Left lung (tissue), 10 donors: ENCODE data around the gene PDYN. TPM values are rescaled to one million over a fixed set of nuclear protein-coding genes. Genes with fewer than 3 reads are reported as not detected.
A peak's percentile ranks its signal among the peaks of the same experiment; 100 is the strongest.

Experiments used
- ATAC-seq: fragments of 200-7000 bp; cut with Tn5 transposase; one replicate; pipeline ENCODE4 v1.9.1; 2020; ENCODE audit warnings: moderate library complexity
- DNase-seq, 4 donors: peaks; one replicate each; pipeline ENCODE4 v3.0.0-alpha.2; 2013 to 2020
- H3K27ac ChIP-seq, 2 donors: fragments of 200-600 bp; sonication (generic) in 1 of 2; one replicate each; pipeline versions ENCODE4 v1.5.0 to v1.8.0; 2020 to 2021
- H3K27me3 ChIP-seq, 2 donors: fragments of 200-600 bp; sonication (generic) in 1 of 2; one replicate each; pipeline versions ENCODE4 v1.5.0 to v1.8.0; 2020 to 2021
- H3K36me3 ChIP-seq, 2 donors: fragments of 200-600 bp; sonication (generic) in 1 of 2; one replicate each; pipeline versions ENCODE4 v1.5.0 to v1.8.0; 2020 to 2021
- H3K4me1 ChIP-seq, 2 donors: fragments of 200-600 bp; one replicate each; pipeline ENCODE4 v1.8.0; 2021
- H3K4me3 ChIP-seq, 2 donors: fragments of 200-600 bp; sonication (generic) in 1 of 2; one replicate each; pipeline versions ENCODE4 v1.5.0 to v1.8.0; 2020 to 2021; ENCODE audit warnings: mild to moderate bottlenecking in 1 of 2
- H3K9me3 ChIP-seq, 2 donors: fragments of 200-600 bp; sonication (generic) in 1 of 2; one replicate each; pipeline versions ENCODE4 v1.5.0 to v1.8.0; 2020 to 2021
- intact Hi-C, 2 donors: fragments of 100-400 bp; cut with DNase I; formaldehyde crosslinking; loops; one replicate each; pipeline versions ENCODE4 v1.11.2 to v1.14.2; 2022
- polyA plus RNA-seq, 6 donors: library from polyadenylated mRNA; unstranded; fragments of 120-200 nt; gene quantifications; one replicate each; pipeline ENCODE4 v1.2.1, GENCODE V29; 2013; ENCODE audit not compliant: insufficient read length in 6 of 6
- total RNA-seq, 2 donors: library from RNA; stranded (reverse); fragmentation: NEBNext Ultra II Directional; extraction: Animal tissue kit (Norgen Biotek cat#: 25700); gene quantifications; one replicate each; pipeline ENCODE4 v1.2.1, GENCODE V29; 2021
- TF ChIP-seq, protein P1 (sequence below), 2 donors: fragments of 200-600 bp; sonication (generic) in 1 of 2; IDR thresholded peaks; one replicate each; pipeline versions ENCODE4 v1.5.0 to v1.8.0; 2021; ENCODE audit warnings: antibody characterized with exemption in 2 of 2
- donor health status: DM: no; HTN: yes; CAD: no.
- donor health status: DM: no; HTN: no; CAD: no.

The PDYN gene
- total and polyA plus RNA-seq, 8 donors, result not detected

- no peak for ATAC-seq
- no peak for DNase-seq
Measured at GRCh38 chr20:1964061-1964460, 29.8 kb downstream of the PDYN start.

GRCh38 chr20:1961374-1961773 is 32.5 kb downstream of the PDYN start:
- intact Hi-C loops, result loop anchor here in 1 of 2 donors (5.0 kb wide), 1 partner anchor 211 kb away; no protein-coding TSS in a partner anchor
- H3K4me3 ChIP-seq, result no peak overlapping the region
- TF ChIP-seq, protein P1, sequence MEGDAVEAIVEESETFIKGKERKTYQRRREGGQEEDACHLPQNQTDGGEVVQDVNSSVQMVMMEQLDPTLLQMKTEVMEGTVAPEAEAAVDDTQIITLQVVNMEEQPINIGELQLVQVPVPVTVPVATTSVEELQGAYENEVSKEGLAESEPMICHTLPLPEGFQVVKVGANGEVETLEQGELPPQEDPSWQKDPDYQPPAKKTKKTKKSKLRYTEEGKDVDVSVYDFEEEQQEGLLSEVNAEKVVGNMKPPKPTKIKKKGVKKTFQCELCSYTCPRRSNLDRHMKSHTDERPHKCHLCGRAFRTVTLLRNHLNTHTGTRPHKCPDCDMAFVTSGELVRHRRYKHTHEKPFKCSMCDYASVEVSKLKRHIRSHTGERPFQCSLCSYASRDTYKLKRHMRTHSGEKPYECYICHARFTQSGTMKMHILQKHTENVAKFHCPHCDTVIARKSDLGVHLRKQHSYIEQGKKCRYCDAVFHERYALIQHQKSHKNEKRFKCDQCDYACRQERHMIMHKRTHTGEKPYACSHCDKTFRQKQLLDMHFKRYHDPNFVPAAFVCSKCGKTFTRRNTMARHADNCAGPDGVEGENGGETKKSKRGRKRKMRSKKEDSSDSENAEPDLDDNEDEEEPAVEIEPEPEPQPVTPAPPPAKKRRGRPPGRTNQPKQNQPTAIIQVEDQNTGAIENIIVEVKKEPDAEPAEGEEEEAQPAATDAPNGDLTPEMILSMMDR (IDR thresholded peaks at IDR 0.05), result no peak

More at GRCh38 chr20:1964061-1964460, 29.8 kb downstream of the PDYN start:
- peaks cover 0 to 29% of the 10 kb centered on the region in 2 donors for H3K4me1 ChIP-seq
- H3K36me3 ChIP-seq, result no peaks in the 10 kb centered on the region
- no peaks in the 10 kb centered on the region for H3K9me3 ChIP-seq
- TF ChIP-seq, protein P1 (IDR thresholded peaks at IDR 0.05), result no peak
- H3K4me3 ChIP-seq, result no peak overlapping the region
- intact Hi-C loops, result loop anchor here in 1 of 2 donors (5.0 kb wide), 1 partner anchor 208 kb away; no protein-coding TSS in a partner anchor
- H3K27ac ChIP-seq, result peak overlapping the region in 1 of 2 donors; percentile 84
- peaks cover 0 to 31% of the 10 kb centered on the region in 2 donors for H3K27me3 ChIP-seq

DNA sequence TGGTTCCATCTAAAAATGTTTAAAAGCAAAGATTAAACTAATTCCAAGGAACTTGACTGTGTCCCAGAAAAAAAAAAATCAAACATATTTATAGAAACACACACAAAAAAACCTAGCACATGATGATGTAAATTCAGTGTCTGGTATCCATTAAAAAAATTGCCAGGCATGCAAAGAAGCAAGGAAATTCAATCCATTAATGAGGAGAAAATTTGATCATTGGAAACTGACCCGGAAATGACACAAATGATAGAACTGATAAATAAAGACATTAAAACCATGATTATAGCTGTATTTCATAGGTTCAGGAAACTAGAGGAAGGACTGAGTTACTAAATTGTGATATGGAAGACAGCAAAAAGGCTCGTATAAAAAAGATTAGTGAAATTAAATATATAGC is 34.7 kb downstream of the PDYN start:
- no peaks in the 10 kb centered on the region for H3K9me3 ChIP-seq
- H3K4me3 ChIP-seq, result no peak overlapping the region
- no peaks in the 10 kb centered on the region for H3K36me3 ChIP-seq
- ATAC-seq, result no peak
- TF ChIP-seq, protein P1 (IDR thresholded peaks at IDR 0.05), result no peak
- H3K27me3 ChIP-seq, result peaks cover 0 to 31% of the 10 kb centered on the region in 2 donors
- H3K4me1 ChIP-seq, result peaks cover 0 to 20% of the 10 kb centered on the region in 2 donors
- no peak overlapping the region for H3K27ac ChIP-seq
- intact Hi-C loops, result no loop called here
- DNase-seq, result no peak

More at GRCh38 chr20:1961374-1961773, 32.5 kb downstream of the PDYN start:
- peaks cover 0 to 46% of the 10 kb centered on the region in 2 donors for H3K27me3 ChIP-seq
- no peaks in the 10 kb centered on the region for H3K36me3 ChIP-seq
- ATAC-seq, result no peak
- no peak overlapping the region for H3K27ac ChIP-seq
- no peak for DNase-seq
- H3K4me1 ChIP-seq, result peaks cover 0 to 29% of the 10 kb centered on the region in 2 donors
- no peaks in the 10 kb centered on the region for H3K9me3 ChIP-seq

GRCh38 chr20:1958426-1958825 is 35.4 kb downstream of the PDYN start:
- Histone ChIP-seq H3K36me3 (no peaks in the 10 kb centered on the region), H3K27ac (no peak overlapping the region), H3K4me3 (no peak overlapping the region), H3K9me3 (no peaks in the 10 kb centered on the region), H3K27me3 (peaks cover 0 to 31% of the 10 kb centered on the region in 2 donors), H3K4me1 (peaks cover 0 to 20% of the 10 kb centered on the region in 2 donors)
- no peak for ATAC-seq
- no peak for DNase-seq
- TF ChIP-seq, protein P1 (IDR thresholded peaks at IDR 0.05), result no peak
- intact Hi-C loops, result no loop called here

DNA sequence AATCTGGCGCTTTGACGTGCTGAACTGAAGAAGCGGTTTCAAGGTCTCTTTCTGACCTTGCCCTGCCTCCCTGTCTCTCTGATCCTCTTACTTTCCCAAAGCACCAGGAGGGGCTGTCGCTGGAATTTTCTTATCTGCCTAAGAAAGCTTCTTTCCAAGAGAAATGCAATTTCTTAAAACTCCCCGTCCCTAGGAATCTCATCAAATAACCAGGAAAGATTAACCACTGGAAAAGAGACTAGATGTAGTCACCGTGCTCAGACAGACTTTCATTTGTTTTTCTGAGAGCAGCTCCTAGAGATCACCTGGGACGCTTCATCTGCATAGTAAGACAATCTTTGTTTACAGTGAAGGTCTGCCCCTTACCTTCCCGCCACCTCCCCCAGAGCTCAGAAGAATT is 38.6 kb downstream of the PDYN start:
- ATAC-seq (no peak), DNase-seq (no peak)
- Histone ChIP-seq H3K27ac (no peak overlapping the region), H3K9me3 (no peaks in the 10 kb centered on the region), H3K4me3 (no peak overlapping the region), H3K4me1 (peaks cover 0 to 38% of the 10 kb centered on the region in 2 donors), H3K27me3 (peaks cover 0 to 29% of the 10 kb centered on the region in 2 donors), H3K36me3 (no peaks in the 10 kb centered on the region)
- intact Hi-C loops, result no loop called here
- TF ChIP-seq, protein P1 (IDR thresholded peaks at IDR 0.05), result no peak
